ENCODE data around the gene RGL1. TPM values are rescaled to one million over a fixed set of nuclear protein-coding genes. Genes with fewer than 3 reads are reported as not detected.

The RGL1 gene
- total RNA-seq, 4 donors from 2014 or later = 4.0 to 5.1 (median 4.8) TPM

- intact Hi-C loops (cut with DNase I; ENCODE audit: low total_unique reads) (no loop called here), in situ Hi-C loops (cut with MboI; ENCODE audit: low sequenced_read_pairs in 4 of 4) (loop anchor here in 2 of 4 donors (25.0 kb wide), 2 partner anchors 445 to 620 kb away; partner anchors contain the start of gene SMG7 (in 1 of the 2))
- Histone ChIP-seq H3K4me1 (no peaks in the 10 kb centered on the region), H3K36me3 (no peaks in the 10 kb centered on the region), H3K27ac (no peak overlapping the region), H3K9me3 (no peaks in the 10 kb centered on the region), H3K4me3 (no peak overlapping the region), H3K27me3 (no peaks in the 10 kb centered on the region)
- TF ChIP-seq POLR2A (IDR thresholded peaks at IDR 0.05) (no peak), CTCF (IDR thresholded peaks at IDR 0.05 in 4 of 5, conservative IDR thresholded peaks at IDR 0.05 in 1 of 5) (no peak)
- ATAC-seq = no peak
- no peak for DNase-seq
These were observed 102.2 kb downstream of the RGL1 start for GRCh38 chr1:183907070-183907469.

- H3K27ac ChIP-seq = no peak overlapping the region
- intact Hi-C loops (cut with DNase I; ENCODE audit: low total_unique reads) (no loop called here), in situ Hi-C loops (cut with MboI; ENCODE audit: low sequenced_read_pairs in 4 of 4) (loop anchor here in 2 of 4 donors (25.0 kb wide), 2 partner anchors 446 to 621 kb away; partner anchors contain the start of gene SMG7 (in 1 of the 2))
- no peaks in the 10 kb centered on the region for H3K36me3 ChIP-seq
- H3K9me3 ChIP-seq = no peaks in the 10 kb centered on the region
- no peak overlapping the region for H3K4me3 ChIP-seq
- DNase-seq (no peak), ATAC-seq (no peak)
- no peak for TF ChIP-seq POLR2A (IDR thresholded peaks at IDR 0.05)
- TF ChIP-seq CTCF (IDR thresholded peaks at IDR 0.05 in 4 of 5, conservative IDR thresholded peaks at IDR 0.05 in 1 of 5) = no peak
- H3K27me3 ChIP-seq = no peaks in the 10 kb centered on the region
- H3K4me1 ChIP-seq = no peaks in the 10 kb centered on the region
These were observed 103.2 kb downstream of the RGL1 start for GRCh38 chr1:183908079-183908478.

GRCh38 chr1:183909672-183910071 is 104.8 kb downstream of the RGL1 start:
- Histone ChIP-seq H3K36me3 (no peaks in the 10 kb centered on the region), H3K9me3 (no peaks in the 10 kb centered on the region), H3K4me1 (no peaks in the 10 kb centered on the region), H3K27ac (no peak overlapping the region), H3K27me3 (no peaks in the 10 kb centered on the region), H3K4me3 (no peak overlapping the region)
- intact Hi-C loops (cut with DNase I; ENCODE audit: low total_unique reads) (loop anchor here (10.0 kb wide), 1 partner anchor 105 kb away; the partner anchor contains the start of gene RGL1), in situ Hi-C loops (cut with MboI; ENCODE audit: low sequenced_read_pairs in 4 of 4) (loop anchor here (5.0 to 25.0 kb wide), 6 partner anchors 105 to 622 kb away; partner anchors contain the start of genes APOBEC4 (in 1 of the 4), RGL1 (in 1 of the 4) and SMG7 (in 1 of the 4))
- DNase-seq (no peak), ATAC-seq (no peak)
- TF ChIP-seq POLR2A (IDR thresholded peaks at IDR 0.05) (no peak), CTCF (IDR thresholded peaks at IDR 0.05 in 4 of 5, conservative IDR thresholded peaks at IDR 0.05 in 1 of 5) (no peak)

- in situ Hi-C loops (cut with MboI; ENCODE audit: low sequenced_read_pairs in 4 of 4) = loop anchor here (5.0 to 25.0 kb wide), 6 partner anchors 106 to 624 kb away; partner anchors contain the start of genes APOBEC4 (in 1 of the 4), RGL1 (in 1 of the 4) and SMG7 (in 1 of the 4)
- DNase-seq (no peak), ATAC-seq (no peak)
- Histone ChIP-seq H3K4me1 (peaks cover 4 to 6% of the 10 kb centered on the region in 2 donors), H3K27me3 (no peaks in the 10 kb centered on the region), H3K36me3 (no peaks in the 10 kb centered on the region), H3K4me3 (no peak overlapping the region), H3K9me3 (no peaks in the 10 kb centered on the region), H3K27ac (no peak overlapping the region)
- intact Hi-C loops (cut with DNase I; ENCODE audit: low total_unique reads) = loop anchor here (10.0 kb wide), 1 partner anchor 106 kb away; the partner anchor contains the start of gene RGL1
- TF ChIP-seq POLR2A (IDR thresholded peaks at IDR 0.05) (no peak), CTCF (IDR thresholded peaks at IDR 0.05 in 4 of 5, conservative IDR thresholded peaks at IDR 0.05 in 1 of 5) (no peak)
These were observed 105.9 kb downstream of the RGL1 start for GRCh38 chr1:183910845-183911244.
